Endothelial cell of umbilical vein (primary cell): ENCODE data around the gene PSAP.

Experiments
- CTCF ChIP-seq, 2 donors: IDR thresholded peaks; 1 replicate in 1 of 2; 2 replicates in 1 of 2; pipeline ENCODE4 v1.5.1; 2011; ENCODE audit warnings: low read length in 2 of 2, mild to moderate bottlenecking in 2 of 2, moderate library complexity in 2 of 2, control low read depth in 1 of 2, inconsistent platforms in 1 of 2, low read depth in 1 of 2; ENCODE audit not compliant: insufficient read depth in 1 of 2; ENCODE audit errors: extremely low read depth in 1 of 2
- MAX ChIP-seq: IDR thresholded peaks from 2 replicates; pipeline ENCODE4 v1.6.1; 2011; ENCODE audit not compliant: insufficient read depth, insufficient read length

GRCh38 chr10:71845410-71846405 lies 5.3 kb downstream of the PSAP start:
- TF ChIP-seq MAX (no peak), CTCF (IDR thresholded peaks at IDR 0.05; ENCODE audit: extremely low read depth in 1 of 2, insufficient read depth in 1 of 2, low read depth in 1 of 2, low read length in 2 of 2) (no peak)
